Measurements from ENCODE around the gene TPRN. TPM values are rescaled to one million over a fixed set of nuclear protein-coding genes. Genes with fewer than 3 reads are reported as not detected.

TPRN gene
- total RNA-seq, 1 donor from 2014 or later = 2.2 TPM

- peak; percentile 81 for DNase-seq (ENCODE audit: low spot score)
Measured at GRCh38 chr9:137236238-137236935, 35.8 kb upstream of the TPRN start.

GRCh38 chr9:137235424-137236237 lies 35.1 kb upstream of the TPRN start:
- DNase-seq (ENCODE audit: low spot score) = no peak

- no peak for DNase-seq (ENCODE audit: low spot score)
Measured at GRCh38 chr9:137234758-137235423, 34.4 kb upstream of the TPRN start.

GRCh38 chr9:137234055-137234697 lies 33.6 kb upstream of the TPRN start:
- DNase-seq (ENCODE audit: low spot score) = no peak

- no peak for DNase-seq (ENCODE audit: low spot score)
Measured at GRCh38 chr9:137233143-137233980, 32.8 kb upstream of the TPRN start.

- DNase-seq (ENCODE audit: low spot score) = no peak
Measured at GRCh38 chr9:137232510-137232909, 32.0 kb upstream of the TPRN start.

- DNase-seq (ENCODE audit: low spot score) = no peak
Measured at GRCh38 chr9:137232101-137232500, 31.6 kb upstream of the TPRN start.

- DNase-seq (ENCODE audit: low spot score) = no peak
Measured at GRCh38 chr9:137231372-137232039, 31.0 kb upstream of the TPRN start.

- DNase-seq (ENCODE audit: low spot score) = no peak
Measured at GRCh38 chr9:137230705-137231371, 30.3 kb upstream of the TPRN start, which contains the start of gene SLC34A3. SLC34A3 (plus strand) TSS chr9:137230901; CDS start chr9:137231703, 802 bp downstream.

GRCh38 chr9:137229903-137230704 lies 29.6 kb upstream of the TPRN start:
- DNase-seq (ENCODE audit: low spot score) = no peak

- DNase-seq (ENCODE audit: low spot score) = no peak
Measured at GRCh38 chr9:137228968-137229896, 28.7 kb upstream of the TPRN start.

- DNase-seq (ENCODE audit: low spot score) = no peak
Measured at GRCh38 chr9:137228506-137228967, 28.0 kb upstream of the TPRN start.

- DNase-seq (ENCODE audit: low spot score) = no peak
Measured at GRCh38 chr9:137227853-137228505, 27.4 kb upstream of the TPRN start.

- peak; percentile 63 for DNase-seq (ENCODE audit: low spot score)
Measured at GRCh38 chr9:137227054-137227852, 26.7 kb upstream of the TPRN start, which contains the start of gene RNF224. RNF224 (plus strand) TSS chr9:137227502; CDS start chr9:137228336, 834 bp downstream.

GRCh38 chr9:137226338-137227053 lies 26.0 kb upstream of the TPRN start:
- no peak for DNase-seq (ENCODE audit: low spot score)
